Stimulated activated CD8-positive, alpha-beta memory T cell treated with anti-CD3 and anti-CD28 coated beads, Interleukin-2, amount 100 ng/mL, for 48 hours (primary cell): Measurements from ENCODE around the gene DCST2.

Experiments
- DNase-seq, 2 donors: peaks; one replicate each; pipeline ENCODE4 v3.0.0-alpha.2; 2020; ENCODE audit warnings: low read depth in 2 of 2

The DCST2 gene

DNA sequence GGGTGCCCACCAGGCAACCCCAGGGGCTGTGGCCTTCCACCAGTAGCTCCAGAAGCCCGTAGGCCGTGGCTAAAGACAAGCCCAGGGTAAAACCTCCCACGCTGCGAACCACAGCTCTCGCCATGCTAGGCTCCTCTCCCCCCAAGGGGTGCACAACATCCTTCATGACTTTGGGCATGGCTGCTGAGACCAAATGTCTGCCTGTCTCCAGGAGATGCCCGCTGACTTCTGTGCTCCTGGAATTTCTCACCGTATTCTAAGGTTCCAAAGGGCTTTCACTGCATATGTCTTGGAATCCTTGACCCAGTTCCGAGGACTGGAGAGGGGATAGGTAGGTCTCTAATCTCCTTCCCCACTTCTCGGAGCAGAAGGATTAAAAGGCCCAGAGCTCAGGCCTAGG is at the start of gene DCST2, which contains the start of gene DCST1:
Gene DCST2, minus strand, starts transcription at position 258 of the 400 bp plus-strand sequence. Its CDS starts 80 bp downstream, at position 178.
Gene DCST1, plus strand, starts transcription at position 301 of the 400 bp plus-strand sequence. CDS start 213 bp downstream, outside the sequence.
- no peak for DNase-seq

DNA sequence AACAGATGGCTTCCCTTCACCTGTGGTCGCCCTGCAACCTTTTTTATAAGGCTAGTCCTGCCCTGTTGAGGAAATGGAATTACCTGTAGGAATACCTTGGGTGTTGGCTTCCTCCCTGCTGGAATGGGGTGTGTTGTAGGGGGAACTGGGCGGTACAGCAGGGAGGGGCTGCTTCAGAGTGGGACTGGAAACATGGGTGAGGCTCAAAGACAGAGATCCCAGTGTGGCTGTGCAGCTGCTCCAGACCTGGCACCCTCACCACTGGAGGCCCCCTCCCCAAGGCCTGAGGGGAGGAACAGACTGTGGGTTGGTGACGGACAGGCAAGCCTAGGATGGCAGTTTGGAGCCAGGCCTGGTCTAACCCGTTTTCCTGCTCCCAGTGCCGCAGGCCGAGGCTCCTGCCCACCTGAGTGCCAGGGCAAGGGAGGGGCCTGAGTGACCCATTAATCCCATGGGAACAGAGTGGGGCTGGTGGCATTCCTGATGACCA is 49.5 kb upstream of the DCST2 start:
- no peak for DNase-seq

DNA sequence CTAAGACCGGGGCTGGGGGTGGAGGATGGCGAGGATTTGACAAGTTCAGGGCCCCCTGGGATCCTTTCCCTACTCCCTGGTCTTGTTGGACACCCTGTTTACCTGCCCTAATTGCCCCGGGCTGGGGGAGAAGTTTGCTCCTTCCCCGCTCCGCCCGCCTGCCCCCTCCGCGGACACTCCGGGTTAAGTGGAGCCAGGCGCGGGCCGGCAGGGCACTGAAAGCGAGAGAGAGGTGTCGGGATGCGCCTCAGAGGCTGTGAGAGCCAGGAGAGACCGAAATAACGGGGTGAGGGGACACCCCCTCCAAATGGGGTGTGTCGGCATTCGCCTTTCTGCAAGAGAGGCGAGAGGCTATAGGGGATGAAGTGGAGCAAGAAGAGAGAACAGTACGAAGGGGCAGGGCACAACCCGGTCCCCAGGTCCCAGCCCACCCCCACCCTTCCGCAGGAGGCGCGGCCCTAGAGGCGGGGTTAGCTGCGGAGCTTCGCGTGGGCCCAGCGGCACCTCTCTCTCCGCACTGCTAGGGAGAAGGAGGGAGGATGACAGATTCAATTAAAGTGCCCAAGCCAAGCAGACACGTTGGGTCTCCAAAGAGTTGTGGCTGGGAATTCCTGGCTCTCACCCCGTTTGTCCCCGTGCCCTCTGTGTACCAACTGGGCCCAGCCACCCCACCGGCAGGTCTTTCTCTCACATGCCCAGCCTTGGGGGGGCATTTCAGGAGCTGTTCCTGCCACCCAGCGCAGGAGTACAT is 48.9 kb upstream of the DCST2 start:
- DNase-seq = no peak

GRCh38 chr1:155081472-155082300 is 48.1 kb upstream of the DCST2 start:
- DNase-seq = no peak

GRCh38 chr1:155080312-155081228 is 47.0 kb upstream of the DCST2 start:
- DNase-seq = no peak

DNA sequence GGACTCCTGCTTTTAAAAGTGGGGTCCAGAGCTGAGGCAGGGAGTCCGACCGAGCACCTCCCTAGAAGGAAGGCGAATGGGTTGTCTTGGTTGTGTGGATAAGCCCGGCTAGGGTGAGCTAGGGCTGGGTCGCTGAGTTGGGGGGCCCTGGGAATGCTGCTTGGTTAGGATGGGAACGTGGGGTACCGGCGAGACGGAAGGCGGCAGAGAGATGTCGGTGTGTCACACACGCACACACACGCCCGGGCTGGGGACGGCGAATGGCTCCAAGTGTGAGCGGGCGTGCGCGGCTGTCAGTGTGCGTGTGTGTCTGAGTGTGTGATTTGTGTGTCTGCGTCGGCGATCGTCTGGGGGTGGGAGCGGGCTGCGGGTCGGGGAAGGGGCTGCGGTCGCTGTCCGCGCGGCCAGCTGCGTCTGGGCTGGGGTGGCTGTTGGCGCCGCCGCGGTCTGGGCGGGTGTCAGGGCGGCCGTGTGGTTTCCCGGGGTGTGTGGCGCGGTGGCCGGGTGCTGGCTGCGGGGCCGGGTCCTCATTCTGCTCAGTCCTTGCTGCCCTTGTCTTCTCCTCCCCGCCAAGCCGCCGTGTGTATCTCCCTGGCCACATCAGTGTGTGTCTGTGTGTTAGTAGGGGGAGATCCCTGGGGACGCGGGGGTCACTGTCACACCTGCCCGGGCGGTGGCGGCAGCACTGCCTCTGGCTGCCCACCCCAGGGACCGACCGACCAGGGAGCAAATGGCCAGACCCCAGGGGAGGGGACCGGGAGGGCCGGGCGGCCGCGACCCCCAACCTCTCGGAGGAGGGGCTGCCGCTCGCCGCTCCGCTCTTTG is 46.1 kb upstream of the DCST2 start:
- no peak for DNase-seq

- DNase-seq = no peak
Measured at GRCh38 chr1:155079210-155079486, 45.6 kb upstream of the DCST2 start.

DNA sequence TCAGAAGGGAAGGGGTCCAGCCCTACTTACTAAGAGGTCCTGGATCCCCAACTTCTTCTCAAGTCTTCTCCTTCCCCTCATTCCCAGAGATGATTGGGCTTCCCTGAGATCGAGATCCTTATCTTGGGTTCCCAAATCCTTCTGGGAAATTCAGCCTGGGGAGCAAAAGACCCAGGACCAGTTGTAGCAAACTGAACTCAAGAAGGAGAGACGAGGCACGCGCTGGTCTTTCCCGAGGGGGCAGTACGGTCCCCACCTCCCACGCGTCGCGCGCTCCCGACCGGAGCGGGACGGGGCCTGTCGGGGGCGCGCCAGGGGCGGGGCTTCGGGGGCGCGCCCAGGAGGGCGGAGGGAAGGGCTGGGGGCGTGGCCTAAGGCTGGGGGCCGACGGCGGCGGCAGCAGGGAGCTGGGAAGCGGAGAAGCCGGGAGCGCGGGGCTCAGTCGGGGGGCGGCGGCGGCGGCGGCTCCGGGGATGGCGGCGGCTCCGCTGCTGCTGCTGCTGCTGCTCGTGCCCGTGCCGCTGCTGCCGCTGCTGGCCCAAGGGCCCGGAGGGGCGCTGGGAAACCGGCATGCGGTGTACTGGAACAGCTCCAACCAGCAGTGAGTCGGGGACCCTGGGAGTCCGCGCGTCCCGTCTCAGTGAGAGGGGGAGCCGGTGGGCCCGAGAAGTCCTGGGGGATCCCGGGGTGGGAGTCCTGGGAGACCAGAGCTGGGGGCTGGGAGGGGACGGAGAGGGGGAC is 45.1 kb upstream of the DCST2 start, which contains the start of gene EFNA3:
Gene EFNA3, plus strand, starts transcription at position 369 of the 741 bp plus-strand sequence. Its CDS starts 105 bp downstream, at position 474.
- DNase-seq = peak; percentile 64 to 67

DNA sequence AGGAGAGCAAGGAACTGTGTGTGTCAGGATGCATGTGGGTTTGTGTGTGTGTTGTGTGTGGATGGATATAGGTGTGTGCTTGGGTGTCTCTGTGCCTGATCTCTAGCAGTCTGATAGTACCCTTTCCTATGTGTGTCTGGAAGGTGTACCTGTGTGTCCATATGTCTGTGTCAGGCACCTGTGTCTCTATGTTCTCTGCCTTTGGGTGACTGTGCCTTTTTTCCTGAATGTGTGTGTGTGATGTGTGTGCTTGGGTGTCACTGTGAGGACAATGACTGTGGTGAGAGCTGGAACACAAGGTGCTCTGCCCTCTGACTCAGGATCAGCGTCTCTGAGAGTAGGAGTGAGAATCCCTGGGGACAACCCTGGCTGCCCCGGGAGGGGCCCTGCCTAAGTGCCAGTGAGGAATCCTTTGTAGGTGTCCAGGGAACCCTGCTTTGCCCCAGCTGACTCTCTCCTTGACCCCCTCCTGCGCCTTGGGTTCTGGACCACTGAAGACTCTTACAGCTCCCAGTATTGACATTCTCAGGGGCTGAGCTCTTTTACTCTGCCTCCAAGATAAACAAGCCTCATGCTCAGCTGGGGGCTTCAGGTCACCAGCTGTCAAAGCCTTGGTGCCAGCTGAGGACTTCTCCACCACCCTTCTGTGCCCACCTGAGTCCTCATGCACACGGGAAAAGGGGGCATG is 44.3 kb upstream of the DCST2 start:
- no peak for DNase-seq

- no peak for DNase-seq
Measured at GRCh38 chr1:155077346-155077745, 43.8 kb upstream of the DCST2 start.

DNA sequence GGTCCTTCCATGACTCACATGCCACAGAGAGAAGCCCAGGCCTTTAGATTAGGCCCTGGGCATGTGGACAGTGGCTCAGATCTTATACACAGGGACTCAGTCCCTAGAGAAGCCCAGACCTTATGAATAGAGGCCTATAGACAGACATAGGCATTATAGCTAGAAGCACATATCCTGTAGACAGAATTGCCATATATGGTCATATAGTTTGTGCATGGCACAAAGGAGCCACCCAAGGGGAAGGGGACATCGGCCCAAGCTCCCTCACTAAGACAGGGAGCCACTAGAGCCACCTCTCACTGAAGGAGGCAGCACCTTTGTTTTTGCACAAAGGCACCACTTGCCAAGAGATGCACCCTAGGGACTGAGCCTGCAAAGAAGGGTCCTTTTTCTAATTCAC is 42.8 kb upstream of the DCST2 start:
- no peak for DNase-seq

DNA sequence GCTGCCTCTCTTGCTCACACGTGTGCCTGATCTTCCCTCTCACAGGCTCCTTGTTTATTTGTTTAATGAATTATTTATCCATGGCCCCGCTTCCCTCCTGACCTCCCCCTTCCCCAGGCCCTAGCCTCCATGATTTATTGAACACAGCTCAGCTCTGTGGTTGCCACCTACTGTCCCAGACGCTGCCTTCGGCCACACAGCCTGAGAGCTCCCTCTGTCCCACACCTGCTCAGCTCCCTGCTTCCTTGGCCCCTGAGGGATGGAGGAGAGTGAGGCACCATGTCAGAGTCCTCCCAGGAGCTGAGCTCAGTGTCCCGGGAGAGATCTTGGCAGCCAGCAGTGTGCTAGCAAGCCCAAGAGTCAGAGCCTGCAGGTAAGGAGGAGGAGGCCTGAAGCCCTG is 42.0 kb upstream of the DCST2 start:
- no peak for DNase-seq

- DNase-seq = no peak
Measured at GRCh38 chr1:155073377-155074242, 40.0 kb upstream of the DCST2 start.

GRCh38 chr1:155072531-155073289 is 39.1 kb upstream of the DCST2 start:
- DNase-seq = no peak

- no peak for DNase-seq
Measured at GRCh38 chr1:155071701-155072100, 38.1 kb upstream of the DCST2 start.

DNA sequence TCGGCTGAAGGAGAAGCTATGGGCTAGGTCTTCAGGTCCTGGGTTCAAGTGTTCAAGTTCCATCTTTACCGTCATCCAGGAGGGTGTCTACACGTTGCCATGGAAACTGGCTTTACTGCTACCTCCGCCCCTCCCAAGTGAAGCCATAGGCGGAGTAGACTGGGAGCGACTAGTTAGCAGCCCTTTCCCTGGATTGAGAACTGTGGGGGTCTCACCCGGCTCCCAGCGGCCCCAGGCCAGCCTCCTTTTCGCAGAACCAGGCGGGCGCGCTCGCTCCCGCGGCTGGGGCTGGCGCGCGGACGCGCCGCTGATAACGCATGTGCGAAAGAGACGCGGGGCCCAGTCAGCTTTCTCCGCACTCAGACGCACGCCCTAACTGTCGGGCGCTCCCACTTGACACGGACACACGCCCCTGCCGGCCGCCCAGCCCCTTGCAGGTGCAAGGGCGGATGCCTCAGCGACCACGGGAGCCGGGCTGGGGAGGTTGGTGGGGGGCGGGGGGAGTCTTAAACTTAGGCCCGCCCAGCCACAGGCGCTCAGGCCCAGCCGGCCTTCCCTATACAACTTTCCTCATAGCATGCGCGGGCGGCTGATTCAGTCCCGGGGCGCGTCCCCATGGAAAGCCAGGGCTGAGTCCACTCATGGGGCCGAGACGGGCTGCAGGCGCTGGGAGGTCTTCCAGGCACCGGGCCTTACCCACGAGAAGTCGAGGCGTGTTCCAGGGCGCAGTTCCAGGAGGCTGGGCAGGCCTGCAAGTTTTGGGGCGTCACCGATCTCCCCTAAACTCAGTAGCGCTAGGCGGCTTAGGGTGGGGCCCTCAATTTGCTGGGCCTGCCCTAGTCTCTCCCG is 37.4 kb upstream of the DCST2 start:
- peak; percentile 62 to 71 for DNase-seq

DNA sequence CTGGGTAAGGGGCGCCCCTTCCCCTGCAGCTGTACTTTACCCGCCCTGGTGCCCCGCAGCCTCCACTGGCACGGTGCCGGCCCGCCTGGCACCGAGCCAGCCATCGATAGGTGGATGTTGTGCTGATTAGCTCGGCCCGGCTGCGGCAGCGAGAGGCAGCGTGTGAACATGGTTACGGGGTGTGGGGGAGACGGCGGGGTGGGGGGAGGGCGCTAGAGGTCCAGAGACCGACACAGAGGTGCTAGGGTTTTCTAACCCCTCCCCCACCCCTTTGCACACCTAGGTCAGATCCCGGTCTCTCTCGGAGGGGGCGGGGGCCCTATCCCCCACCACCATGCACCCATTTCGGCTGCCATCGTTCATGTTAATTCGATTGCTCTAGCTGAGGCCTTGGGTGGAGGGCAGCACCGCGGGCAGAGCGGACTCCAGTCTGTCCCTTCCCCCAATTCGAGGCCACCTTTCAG is 36.6 kb upstream of the DCST2 start:
- DNase-seq = no peak
